ENCODE measurements around the gene WDFY4. TPM values are rescaled to one million over a fixed set of nuclear protein-coding genes. Genes with fewer than 3 reads are reported as not detected.

The WDFY4 gene, protein sequence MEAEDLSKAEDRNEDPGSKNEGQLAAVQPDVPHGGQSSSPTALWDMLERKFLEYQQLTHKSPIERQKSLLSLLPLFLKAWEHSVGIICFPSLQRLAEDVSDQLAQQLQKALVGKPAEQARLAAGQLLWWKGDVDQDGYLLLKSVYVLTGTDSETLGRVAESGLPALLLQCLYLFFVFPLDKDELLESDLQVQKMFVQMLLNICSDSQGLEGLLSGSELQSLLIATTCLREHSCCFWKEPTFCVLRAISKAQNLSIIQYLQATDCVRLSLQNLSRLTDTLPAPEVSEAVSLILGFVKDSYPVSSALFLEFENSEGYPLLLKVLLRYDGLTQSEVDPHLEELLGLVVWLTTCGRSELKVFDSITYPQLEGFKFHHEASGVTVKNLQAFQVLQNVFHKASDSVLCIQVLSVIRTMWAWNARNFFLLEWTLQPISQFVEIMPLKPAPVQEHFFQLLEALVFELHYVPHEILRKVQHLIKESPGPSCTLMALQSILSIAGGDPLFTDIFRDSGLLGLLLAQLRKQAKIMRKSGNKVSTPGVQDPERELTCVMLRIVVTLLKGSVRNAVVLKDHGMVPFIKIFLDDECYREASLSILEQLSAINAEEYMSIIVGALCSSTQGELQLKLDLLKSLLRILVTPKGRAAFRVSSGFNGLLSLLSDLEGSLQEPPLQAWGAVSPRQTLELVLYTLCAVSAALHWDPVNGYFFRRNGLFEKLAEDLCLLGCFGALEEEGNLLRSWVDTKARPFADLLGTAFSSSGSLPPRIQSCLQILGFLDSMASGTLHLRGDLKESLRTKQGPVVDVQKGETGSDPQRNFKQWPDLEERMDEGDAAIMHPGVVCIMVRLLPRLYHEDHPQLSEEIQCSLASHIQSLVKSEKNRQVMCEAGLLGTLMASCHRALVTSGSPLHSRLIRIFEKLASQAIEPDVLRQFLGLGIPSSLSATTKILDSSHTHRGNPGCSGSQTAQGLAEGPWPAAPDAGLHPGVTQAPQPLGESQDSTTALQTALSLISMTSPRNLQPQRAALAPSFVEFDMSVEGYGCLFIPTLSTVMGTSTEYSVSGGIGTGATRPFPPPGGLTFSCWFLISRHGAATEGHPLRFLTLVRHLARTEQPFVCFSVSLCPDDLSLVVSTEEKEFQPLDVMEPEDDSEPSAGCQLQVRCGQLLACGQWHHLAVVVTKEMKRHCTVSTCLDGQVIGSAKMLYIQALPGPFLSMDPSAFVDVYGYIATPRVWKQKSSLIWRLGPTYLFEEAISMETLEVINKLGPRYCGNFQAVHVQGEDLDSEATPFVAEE (N-terminal part only)
- not detected in 2 replicates for total RNA-seq

DNA sequence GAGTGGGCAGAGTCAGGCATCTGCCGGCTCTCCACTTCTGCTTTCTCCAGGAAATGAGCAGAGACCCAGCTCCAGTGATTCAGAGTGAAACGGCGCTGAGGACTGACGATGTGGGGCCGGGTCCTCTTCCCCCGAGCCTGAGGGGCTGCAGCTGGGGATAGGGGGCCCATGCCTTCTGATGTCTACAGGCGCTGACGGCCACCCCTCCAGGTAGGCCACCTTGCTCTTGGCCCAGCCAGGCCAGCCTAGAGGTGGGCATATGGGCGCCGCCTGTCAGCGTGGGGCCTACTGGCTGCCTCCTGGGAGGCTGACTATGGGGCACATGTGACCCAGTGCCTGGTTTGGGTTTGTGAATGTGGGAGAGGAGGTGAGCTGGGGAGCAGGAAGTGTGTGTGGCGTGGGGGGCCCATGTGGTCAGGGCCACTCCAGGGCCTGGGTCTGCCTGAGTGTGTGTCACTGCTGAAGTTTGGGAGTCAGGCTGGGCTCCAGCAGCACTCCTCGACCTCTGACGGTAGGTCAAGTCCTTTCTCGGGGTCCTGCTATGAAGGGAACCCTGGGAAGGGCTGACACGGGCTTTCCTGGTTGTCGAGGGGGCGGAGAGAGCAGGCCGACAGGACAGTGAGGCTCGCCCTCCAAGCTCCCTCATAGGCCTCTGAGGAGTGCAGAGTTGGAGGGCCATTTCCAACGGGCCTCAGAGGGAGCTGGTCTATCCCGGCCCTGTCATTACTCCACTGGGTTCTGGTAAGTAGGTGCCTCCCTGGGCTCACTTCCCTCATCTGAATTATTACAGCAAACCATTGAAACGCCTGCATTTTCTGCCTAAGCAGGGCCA, at the start of gene WDFY4:
Gene WDFY4, plus strand, starts transcription at position 82 of the 832 bp plus-strand sequence. CDS start 24,860 bp downstream, outside the sequence.
- H3K27me3 ChIP-seq (ENCODE audit: control insufficient read depth, insufficient read depth, low read length): peaks cover 2% of the 10 kb centered on the region

GRCh38 chr10:48634984-48635557, 49.6 kb upstream of the WDFY4 start:
- Histone ChIP-seq H3K36me3 (ENCODE audit: control insufficient read depth, insufficient read depth, low read length) (no peaks in the 10 kb centered on the region), H3K27me3 (ENCODE audit: control insufficient read depth, insufficient read depth, low read length) (no peaks in the 10 kb centered on the region), H3K4me3 (ENCODE audit: low read depth, low read length) (no peak overlapping the region)
- no peak for DNase-seq (ENCODE audit: low read depth)
- TF ChIP-seq CTCF (IDR thresholded peaks at IDR 0.05; ENCODE audit: insufficient read depth, low read length, poor library complexity, severe bottlenecking): no peak

More for the DNA sequence above, at the start of gene WDFY4:
- TF ChIP-seq CTCF (IDR thresholded peaks at IDR 0.05; ENCODE audit: insufficient read depth, low read length, poor library complexity, severe bottlenecking): no peak
- no peak for DNase-seq (ENCODE audit: low read depth)
- H3K4me3 ChIP-seq (ENCODE audit: low read depth, low read length): no peak within 1 kb of the TSS
- H3K36me3 ChIP-seq (ENCODE audit: control insufficient read depth, insufficient read depth, low read length): no peaks in the 10 kb centered on the region

GRCh38 chr10:48636231-48636630, 48.4 kb upstream of the WDFY4 start:
- DNase-seq (ENCODE audit: low read depth): no peak
- no peaks in the 10 kb centered on the region for H3K36me3 ChIP-seq (ENCODE audit: control insufficient read depth, insufficient read depth, low read length)
- H3K4me3 ChIP-seq (ENCODE audit: low read depth, low read length): no peak overlapping the region
- no peak for TF ChIP-seq CTCF (IDR thresholded peaks at IDR 0.05; ENCODE audit: insufficient read depth, low read length, poor library complexity, severe bottlenecking)
- H3K27me3 ChIP-seq (ENCODE audit: control insufficient read depth, insufficient read depth, low read length): no peaks in the 10 kb centered on the region

DNA sequence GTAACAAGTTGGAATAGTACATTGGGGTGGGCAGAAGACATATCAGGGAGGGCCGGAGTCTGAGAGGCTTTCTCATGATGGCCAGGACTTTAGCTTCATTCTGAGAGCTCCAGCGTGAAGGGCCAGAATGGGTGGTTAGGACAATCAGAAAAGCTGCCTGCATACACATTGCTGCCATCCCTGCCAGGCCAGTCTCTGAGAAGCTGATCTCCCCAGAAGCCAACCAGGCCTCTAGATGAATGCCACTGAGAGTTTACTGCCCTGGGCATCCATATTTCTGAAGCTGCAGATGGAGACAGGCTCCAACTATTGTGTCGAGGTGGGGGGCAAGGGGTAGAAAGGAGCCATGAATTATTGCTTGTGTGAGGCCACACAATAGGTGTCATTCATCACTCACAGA, 47.8 kb upstream of the WDFY4 start:
- H3K36me3 ChIP-seq (ENCODE audit: control insufficient read depth, insufficient read depth, low read length): no peaks in the 10 kb centered on the region
- H3K4me3 ChIP-seq (ENCODE audit: low read depth, low read length): no peak overlapping the region
- no peak for TF ChIP-seq CTCF (IDR thresholded peaks at IDR 0.05; ENCODE audit: insufficient read depth, low read length, poor library complexity, severe bottlenecking)
- H3K27me3 ChIP-seq (ENCODE audit: control insufficient read depth, insufficient read depth, low read length): no peaks in the 10 kb centered on the region
- no peak for DNase-seq (ENCODE audit: low read depth)

DNA sequence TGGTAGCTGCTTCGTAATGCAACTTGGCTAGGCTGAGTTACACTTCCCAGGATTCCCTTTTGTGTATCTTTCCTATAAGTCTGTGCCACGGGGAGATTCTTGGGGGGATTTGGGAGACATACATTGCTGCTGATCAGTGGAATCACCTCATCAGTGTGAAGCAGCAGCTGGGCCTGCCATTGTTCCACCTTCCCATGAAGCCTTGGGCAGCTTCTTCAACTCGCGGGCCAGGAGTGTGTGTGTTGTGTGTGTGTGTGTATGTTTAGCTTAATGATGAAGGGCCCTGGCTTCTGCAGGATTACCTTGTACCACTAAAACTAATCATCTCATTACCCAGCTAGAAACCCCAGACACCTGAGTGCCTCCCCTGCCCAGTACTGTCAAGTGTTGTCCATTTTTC, 46.5 kb upstream of the WDFY4 start:
- DNase-seq (ENCODE audit: low read depth): no peak
- no peaks in the 10 kb centered on the region for H3K27me3 ChIP-seq (ENCODE audit: control insufficient read depth, insufficient read depth, low read length)
- no peak overlapping the region for H3K4me3 ChIP-seq (ENCODE audit: low read depth, low read length)
- no peaks in the 10 kb centered on the region for H3K36me3 ChIP-seq (ENCODE audit: control insufficient read depth, insufficient read depth, low read length)
- no peak for TF ChIP-seq CTCF (IDR thresholded peaks at IDR 0.05; ENCODE audit: insufficient read depth, low read length, poor library complexity, severe bottlenecking)
